Activated CD8-positive, alpha-beta memory T cell treated with anti-CD3 and anti-CD28 coated beads, Interleukin-2, amount 50 U/mL, for 4 hours (primary cell): ENCODE measurements around the gene BRSK1.
A peak's percentile ranks its signal among the peaks of the same experiment; 100 is the strongest.

ENCODE experiments used
- DNase-seq: peaks from one replicate; pipeline ENCODE4 v3.0.0-alpha.2; 2020

BRSK1 gene

GRCh38 chr19:55339105-55339888 lies 55.5 kb downstream of the BRSK1 start, which contains the start of gene KMT5C:
TSS of gene KMT5C (plus strand) at chr19:55339876. CDS start at chr19:55341937, 2,061 bp downstream.
- DNase-seq: peak; percentile 100

- DNase-seq: peak; percentile 32
Measured at GRCh38 chr19:55339889-55340783, 56.3 kb downstream of the BRSK1 start.

GRCh38 chr19:55340784-55341147 lies 57.0 kb downstream of the BRSK1 start:
- no peak for DNase-seq

GRCh38 chr19:55341171-55341588 lies 57.4 kb downstream of the BRSK1 start:
- peak; percentile 43 for DNase-seq

- no peak for DNase-seq
Measured at GRCh38 chr19:55341595-55342531, 58.1 kb downstream of the BRSK1 start.

- no peak for DNase-seq
Measured at GRCh38 chr19:55344444-55344843, 60.6 kb downstream of the BRSK1 start.

- no peak for DNase-seq
Measured at GRCh38 chr19:55345101-55345817, 61.5 kb downstream of the BRSK1 start.

- DNase-seq: no peak
Measured at GRCh38 chr19:55345818-55346724, 62.3 kb downstream of the BRSK1 start.

GRCh38 chr19:55346725-55347441 lies 63.1 kb downstream of the BRSK1 start:
- no peak for DNase-seq

GRCh38 chr19:55347442-55348009 lies 63.7 kb downstream of the BRSK1 start:
- DNase-seq: no peak

- DNase-seq: no peak
Measured at GRCh38 chr19:55348317-55349034, 64.7 kb downstream of the BRSK1 start.

- DNase-seq: no peak
Measured at GRCh38 chr19:55350620-55351315, 67.0 kb downstream of the BRSK1 start.

GRCh38 chr19:55352040-55352439 lies 68.2 kb downstream of the BRSK1 start:
- no peak for DNase-seq

- no peak for DNase-seq
Measured at GRCh38 chr19:55352549-55353145, 68.8 kb downstream of the BRSK1 start.

- DNase-seq: no peak
Measured at GRCh38 chr19:55353356-55353802, 69.6 kb downstream of the BRSK1 start.

GRCh38 chr19:55353803-55354697 lies 70.3 kb downstream of the BRSK1 start:
- peak; percentile 57 for DNase-seq

GRCh38 chr19:55354698-55355212 lies 71.0 kb downstream of the BRSK1 start, which contains the start of gene COX6B2:
TSS of gene COX6B2 (minus strand) at chr19:55354719. CDS start at chr19:55354521, 198 bp downstream.
- no peak for DNase-seq
